Posterior vena cava (tissue), 2 donors: Measurements from ENCODE around the gene ARHGDIB. TPM values are rescaled to one million over a fixed set of nuclear protein-coding genes. Genes with fewer than 3 reads are reported as not detected.

Source experiments
- DNase-seq: peaks from one replicate; pipeline ENCODE4 v3.0.0-alpha.2; 2020; ENCODE audit warnings: low spot score
- intact Hi-C, 2 donors: fragments of 100-400 bp; cut with DNase I; formaldehyde crosslinking; loops; one replicate each; pipeline versions ENCODE4 v1.14.1 to v1.14.2; 2022 to 2023
- total RNA-seq, 2 donors: library from RNA; stranded (reverse); fragmentation: NEBNext Ultra II Directional; extraction: Animal tissue kit (Norgen Biotek cat#: 25700); gene quantifications; one replicate each; pipeline ENCODE4 v1.2.1, GENCODE V29; 2021
- donor health status: DM: yes; HTN: yes; CAD: no.
- donor health status: DM: yes; HTN: yes; CAD: no.

The ARHGDIB gene
- total RNA-seq, 2 donors from 2014 or later = 96.6 to 157 TPM

- intact Hi-C loops = no loop called here
- no peak for DNase-seq
These were observed 19.0 kb downstream of the ARHGDIB start for GRCh38 chr12:14942196-14942931.

GRCh38 chr12:14941369-14941768, 20.0 kb downstream of the ARHGDIB start:
- DNase-seq = no peak

GRCh38 chr12:14938301-14938700, 23.1 kb downstream of the ARHGDIB start, which contains the start of gene ERP27:
TSS of gene ERP27 (minus strand) at chr12:14938537. CDS start at chr12:14938508, 29 bp downstream.
- intact Hi-C loops = loop anchor here in 1 of 2 donors (10.0 kb wide), 1 partner anchor 46 kb away; no protein-coding TSS in a partner anchor
- no peak for DNase-seq

More at GRCh38 chr12:14941369-14941768, 20.0 kb downstream of the ARHGDIB start:
- intact Hi-C loops = no loop called here

GRCh38 chr12:14937689-14938088, 23.7 kb downstream of the ARHGDIB start:
- intact Hi-C loops = loop anchor here in 1 of 2 donors (10.0 kb wide), 1 partner anchor 47 kb away; no protein-coding TSS in a partner anchor
- no peak for DNase-seq

GRCh38 chr12:14937014-14937413, 24.4 kb downstream of the ARHGDIB start:
- DNase-seq = no peak
- intact Hi-C loops = loop anchor here in 1 of 2 donors (10.0 kb wide), 1 partner anchor 48 kb away; no protein-coding TSS in a partner anchor

- intact Hi-C loops = loop anchor here in 1 of 2 donors (10.0 kb wide), 1 partner anchor 48 kb away; no protein-coding TSS in a partner anchor
- no peak for DNase-seq
These were observed 25.1 kb downstream of the ARHGDIB start for GRCh38 chr12:14936224-14936861.

- intact Hi-C loops = loop anchor here in 1 of 2 donors (10.0 kb wide), 1 partner anchor 50 kb away; no protein-coding TSS in a partner anchor
- no peak for DNase-seq
These were observed 26.4 kb downstream of the ARHGDIB start for GRCh38 chr12:14935031-14935430.

GRCh38 chr12:14934511-14934910, 26.9 kb downstream of the ARHGDIB start:
- intact Hi-C loops = loop anchor here in 1 of 2 donors (10.0 kb wide), 1 partner anchor 50 kb away; no protein-coding TSS in a partner anchor
- DNase-seq = no peak

GRCh38 chr12:14931791-14932560, 29.4 kb downstream of the ARHGDIB start:
- intact Hi-C loops = loop anchor here in 1 of 2 donors (10.0 kb wide), 1 partner anchor 53 kb away; no protein-coding TSS in a partner anchor
- DNase-seq = no peak

- DNase-seq = no peak
- intact Hi-C loops = loop anchor here in 1 of 2 donors (10.0 kb wide), 1 partner anchor 53 kb away; no protein-coding TSS in a partner anchor
These were observed 30.0 kb downstream of the ARHGDIB start for GRCh38 chr12:14931359-14931758.

GRCh38 chr12:14930299-14930698, 31.1 kb downstream of the ARHGDIB start:
- intact Hi-C loops = loop anchor here in 1 of 2 donors (10.0 kb wide), 1 partner anchor 55 kb away; no protein-coding TSS in a partner anchor
- no peak for DNase-seq

- intact Hi-C loops = no loop called here
- no peak for DNase-seq
These were observed 32.5 kb downstream of the ARHGDIB start for GRCh38 chr12:14928931-14929330.

- intact Hi-C loops = no loop called here
- DNase-seq = no peak
These were observed 34.1 kb downstream of the ARHGDIB start for GRCh38 chr12:14927267-14927666.

GRCh38 chr12:14924541-14924940, 36.9 kb downstream of the ARHGDIB start:
- intact Hi-C loops = no loop called here
- no peak for DNase-seq

- DNase-seq = no peak
- intact Hi-C loops = no loop called here
These were observed 37.5 kb downstream of the ARHGDIB start for GRCh38 chr12:14923944-14924343.

GRCh38 chr12:14921218-14921617, 40.2 kb downstream of the ARHGDIB start:
- no peak for DNase-seq
- intact Hi-C loops = no loop called here

GRCh38 chr12:14920475-14921126, 40.8 kb downstream of the ARHGDIB start:
- intact Hi-C loops = no loop called here
- no peak for DNase-seq

- DNase-seq = no peak
- intact Hi-C loops = no loop called here
These were observed 41.9 kb downstream of the ARHGDIB start for GRCh38 chr12:14919455-14919854.

- intact Hi-C loops = no loop called here
- no peak for DNase-seq
These were observed 45.7 kb downstream of the ARHGDIB start for GRCh38 chr12:14915736-14916135.
